ENCODE results near the gene DOK6. TPM values are rescaled to one million over a fixed set of nuclear protein-coding genes. Genes with fewer than 3 reads are reported as not detected.
A peak's percentile ranks its signal among the peaks of the same experiment; 100 is the strongest.

The DOK6 gene
- total and polyA plus RNA-seq, 2 of the 13 experiments (the other 11 are each of a cell fraction or from before 2014, with no cell fraction given): 17.0 to 17.2 TPM

DNA sequence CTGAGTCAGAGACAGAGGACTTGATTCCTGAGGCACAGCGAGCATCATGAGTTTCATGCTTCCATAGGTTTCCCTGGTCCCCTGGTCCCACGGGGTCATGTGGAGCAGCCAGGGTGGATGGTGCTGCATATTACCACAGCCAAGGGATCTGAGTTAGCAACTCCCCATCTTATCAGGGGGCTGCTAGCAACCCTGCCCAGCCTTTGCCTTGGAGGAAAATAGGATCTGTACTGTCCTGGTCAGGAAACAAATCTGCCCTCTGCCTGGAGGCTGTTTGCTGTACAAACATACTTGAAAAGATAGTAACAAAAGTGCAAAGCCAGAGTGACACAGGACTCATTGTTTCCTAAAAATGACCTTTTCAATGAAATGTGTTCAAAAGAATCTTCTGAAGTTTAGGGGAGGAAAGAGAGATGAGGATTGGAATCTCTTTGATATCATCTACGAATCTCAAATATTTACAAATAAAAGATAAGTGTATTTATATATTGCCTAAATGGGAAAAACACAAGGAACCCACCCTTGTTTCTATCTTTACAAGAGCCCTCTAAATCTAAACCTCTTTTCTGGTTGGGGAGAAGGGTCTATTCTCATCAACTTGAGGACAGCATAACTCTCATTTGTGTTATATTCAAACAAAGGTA is 352.2 kb downstream of the DOK6 start (continued):
- TF ChIP-seq, protein P1, sequence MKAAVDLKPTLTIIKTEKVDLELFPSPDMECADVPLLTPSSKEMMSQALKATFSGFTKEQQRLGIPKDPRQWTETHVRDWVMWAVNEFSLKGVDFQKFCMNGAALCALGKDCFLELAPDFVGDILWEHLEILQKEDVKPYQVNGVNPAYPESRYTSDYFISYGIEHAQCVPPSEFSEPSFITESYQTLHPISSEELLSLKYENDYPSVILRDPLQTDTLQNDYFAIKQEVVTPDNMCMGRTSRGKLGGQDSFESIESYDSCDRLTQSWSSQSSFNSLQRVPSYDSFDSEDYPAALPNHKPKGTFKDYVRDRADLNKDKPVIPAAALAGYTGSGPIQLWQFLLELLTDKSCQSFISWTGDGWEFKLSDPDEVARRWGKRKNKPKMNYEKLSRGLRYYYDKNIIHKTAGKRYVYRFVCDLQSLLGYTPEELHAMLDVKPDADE (CRISPR knock-in tag; IDR thresholded peaks at IDR 0.05): no peak
- TF ChIP-seq NFE2L1 (CRISPR knock-in tag; IDR thresholded peaks at IDR 0.05; ENCODE audit: borderline replicate concordance) (no peak), AGO2 (optimal IDR thresholded peaks at IDR 0.05; ENCODE audit: low read depth, low read length) (no peak), KLF13 (CRISPR knock-in tag; IDR thresholded peaks at IDR 0.05) (no peak), SRSF9 (IDR thresholded peaks at IDR 0.05; ENCODE audit: borderline replicate concordance, insufficient read depth, low read depth, low read length, poor library complexity, severe bottlenecking) (no peak), ZNF234 (CRISPR knock-in tag; conservative IDR thresholded peaks at IDR 0.05) (no peak), PHF5A (CRISPR knock-in tag; IDR thresholded peaks at IDR 0.05; ENCODE audit: low read depth, unreplicated experiment) (no peak), ZNF12 (CRISPR knock-in tag; IDR thresholded peaks at IDR 0.05) (peak; percentile 42; the same call in 1 of the 2 replicates), CCDC6 (CRISPR knock-in tag; IDR thresholded peaks at IDR 0.05) (no peak), KLF9 (CRISPR knock-in tag; IDR thresholded peaks at IDR 0.05; ENCODE audit: low read depth) (peak; percentile 93), NR2F1 (CRISPR knock-in tag; IDR thresholded peaks at IDR 0.05) (peak; percentile 70 to 76), TMF1 (CRISPR knock-in tag; IDR thresholded peaks at IDR 0.05; ENCODE audit: low read depth) (no peak), ARHGAP35 (CRISPR knock-in tag; IDR thresholded peaks at IDR 0.05; ENCODE audit: borderline replicate concordance) (no peak), ZNF33A (CRISPR knock-in tag; IDR thresholded peaks at IDR 0.05; ENCODE audit: borderline replicate concordance) (0 out of 2 replicates have a peak, but pooled peaks have one; percentile 56), HOXA3 (CRISPR knock-in tag; IDR thresholded peaks at IDR 0.05) (peak; percentile 64; the same call in 1 of the 2 replicates), RFX1 (IDR thresholded peaks at IDR 0.05) (no peak)
- TF ChIP-seq, protein P2, sequence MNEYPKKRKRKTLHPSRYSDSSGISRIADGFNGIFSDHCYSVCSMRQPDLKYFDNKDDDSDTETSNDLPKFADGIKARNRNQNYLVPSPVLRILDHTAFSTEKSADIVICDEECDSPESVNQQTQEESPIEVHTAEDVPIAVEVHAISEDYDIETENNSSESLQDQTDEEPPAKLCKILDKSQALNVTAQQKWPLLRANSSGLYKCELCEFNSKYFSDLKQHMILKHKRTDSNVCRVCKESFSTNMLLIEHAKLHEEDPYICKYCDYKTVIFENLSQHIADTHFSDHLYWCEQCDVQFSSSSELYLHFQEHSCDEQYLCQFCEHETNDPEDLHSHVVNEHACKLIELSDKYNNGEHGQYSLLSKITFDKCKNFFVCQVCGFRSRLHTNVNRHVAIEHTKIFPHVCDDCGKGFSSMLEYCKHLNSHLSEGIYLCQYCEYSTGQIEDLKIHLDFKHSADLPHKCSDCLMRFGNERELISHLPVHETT (CRISPR knock-in tag; conservative IDR thresholded peaks at IDR 0.05): peak; percentile 65; the same call in 1 of the 2 replicates
- TF ChIP-seq, protein P3, sequence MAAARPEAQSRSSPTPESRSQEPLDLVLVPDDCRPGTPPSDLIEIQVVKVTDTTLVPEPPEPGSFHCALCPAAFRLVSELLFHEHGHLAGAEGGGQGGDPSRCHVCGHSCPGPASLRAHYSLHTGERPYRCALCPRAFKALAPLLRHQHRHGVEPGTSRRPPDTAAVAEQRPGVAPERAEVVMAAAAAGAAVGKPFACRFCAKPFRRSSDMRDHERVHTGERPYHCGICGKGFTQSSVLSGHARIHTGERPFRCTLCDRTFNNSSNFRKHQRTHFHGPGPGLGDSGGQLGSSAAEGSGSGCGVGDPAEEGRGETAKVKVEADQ (CRISPR knock-in tag; IDR thresholded peaks at IDR 0.05; ENCODE audit: borderline replicate concordance): no peak
- TF ChIP-seq, protein P4, sequence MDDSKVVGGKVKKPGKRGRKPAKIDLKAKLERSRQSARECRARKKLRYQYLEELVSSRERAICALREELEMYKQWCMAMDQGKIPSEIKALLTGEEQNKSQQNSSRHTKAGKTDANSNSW (CRISPR knock-in tag; IDR thresholded peaks at IDR 0.05; ENCODE audit: borderline replicate concordance): no peak
- TF ChIP-seq, protein P5, sequence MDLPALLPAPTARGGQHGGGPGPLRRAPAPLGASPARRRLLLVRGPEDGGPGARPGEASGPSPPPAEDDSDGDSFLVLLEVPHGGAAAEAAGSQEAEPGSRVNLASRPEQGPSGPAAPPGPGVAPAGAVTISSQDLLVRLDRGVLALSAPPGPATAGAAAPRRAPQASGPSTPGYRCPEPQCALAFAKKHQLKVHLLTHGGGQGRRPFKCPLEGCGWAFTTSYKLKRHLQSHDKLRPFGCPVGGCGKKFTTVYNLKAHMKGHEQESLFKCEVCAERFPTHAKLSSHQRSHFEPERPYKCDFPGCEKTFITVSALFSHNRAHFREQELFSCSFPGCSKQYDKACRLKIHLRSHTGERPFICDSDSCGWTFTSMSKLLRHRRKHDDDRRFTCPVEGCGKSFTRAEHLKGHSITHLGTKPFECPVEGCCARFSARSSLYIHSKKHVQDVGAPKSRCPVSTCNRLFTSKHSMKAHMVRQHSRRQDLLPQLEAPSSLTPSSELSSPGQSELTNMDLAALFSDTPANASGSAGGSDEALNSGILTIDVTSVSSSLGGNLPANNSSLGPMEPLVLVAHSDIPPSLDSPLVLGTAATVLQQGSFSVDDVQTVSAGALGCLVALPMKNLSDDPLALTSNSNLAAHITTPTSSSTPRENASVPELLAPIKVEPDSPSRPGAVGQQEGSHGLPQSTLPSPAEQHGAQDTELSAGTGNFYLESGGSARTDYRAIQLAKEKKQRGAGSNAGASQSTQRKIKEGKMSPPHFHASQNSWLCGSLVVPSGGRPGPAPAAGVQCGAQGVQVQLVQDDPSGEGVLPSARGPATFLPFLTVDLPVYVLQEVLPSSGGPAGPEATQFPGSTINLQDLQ (CRISPR knock-in tag; IDR thresholded peaks at IDR 0.05): no peak
- TF ChIP-seq, protein P6, sequence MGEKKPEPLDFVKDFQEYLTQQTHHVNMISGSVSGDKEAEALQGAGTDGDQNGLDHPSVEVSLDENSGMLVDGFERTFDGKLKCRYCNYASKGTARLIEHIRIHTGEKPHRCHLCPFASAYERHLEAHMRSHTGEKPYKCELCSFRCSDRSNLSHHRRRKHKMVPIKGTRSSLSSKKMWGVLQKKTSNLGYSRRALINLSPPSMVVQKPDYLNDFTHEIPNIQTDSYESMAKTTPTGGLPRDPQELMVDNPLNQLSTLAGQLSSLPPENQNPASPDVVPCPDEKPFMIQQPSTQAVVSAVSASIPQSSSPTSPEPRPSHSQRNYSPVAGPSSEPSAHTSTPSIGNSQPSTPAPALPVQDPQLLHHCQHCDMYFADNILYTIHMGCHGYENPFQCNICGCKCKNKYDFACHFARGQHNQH (CRISPR knock-in tag; IDR thresholded peaks at IDR 0.05): peak; percentile 71
- TF ChIP-seq, protein P7, sequence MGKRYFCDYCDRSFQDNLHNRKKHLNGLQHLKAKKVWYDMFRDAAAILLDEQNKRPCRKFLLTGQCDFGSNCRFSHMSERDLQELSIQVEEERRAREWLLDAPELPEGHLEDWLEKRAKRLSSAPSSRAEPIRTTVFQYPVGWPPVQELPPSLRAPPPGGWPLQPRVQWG (CRISPR knock-in tag; IDR thresholded peaks at IDR 0.05; ENCODE audit: borderline replicate concordance, low read depth): no peak
